ENCODE measurements around the gene NME4.

DNA sequence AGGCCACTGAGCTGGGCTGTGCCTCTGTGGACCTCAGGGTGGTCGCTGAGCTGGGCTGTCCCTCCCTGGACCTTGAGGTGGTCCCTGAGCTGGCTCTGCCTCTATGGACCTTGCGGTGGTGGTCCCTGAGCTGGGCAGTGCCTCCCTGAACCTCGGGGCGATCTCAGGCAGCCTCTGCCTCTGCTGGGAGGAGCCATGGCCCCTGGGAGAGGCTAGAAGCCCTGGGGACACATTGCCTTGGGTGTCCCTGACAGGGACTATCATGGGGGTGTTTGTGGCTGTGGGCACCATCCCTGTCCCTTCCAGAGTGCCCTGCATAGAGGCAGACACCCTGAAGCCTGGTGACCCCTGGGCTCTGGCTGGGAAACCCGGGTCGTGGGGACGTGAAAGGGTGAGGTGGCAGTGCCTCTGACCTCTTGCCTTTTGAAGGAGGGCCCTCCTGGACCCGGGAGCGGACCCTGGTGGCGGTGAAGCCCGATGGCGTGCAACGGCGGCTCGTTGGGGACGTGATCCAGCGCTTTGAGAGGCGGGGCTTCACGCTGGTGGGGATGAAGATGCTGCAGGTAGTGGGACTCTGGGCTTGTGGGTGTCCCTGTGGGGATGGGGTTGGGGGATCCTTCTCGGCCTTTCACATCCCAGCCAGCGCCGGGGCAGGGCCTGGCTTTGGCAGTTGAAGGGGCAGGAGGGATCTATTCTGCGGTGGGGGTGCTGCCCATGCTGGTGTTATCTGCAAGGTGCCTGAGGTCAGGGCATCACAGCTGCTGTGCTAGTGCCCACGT is 1.8 kb downstream of the NME4 start:
- TF ChIP-seq POLR2A (IDR thresholded peaks at IDR 0.05) = no peak
- TF ChIP-seq, protein P1, sequence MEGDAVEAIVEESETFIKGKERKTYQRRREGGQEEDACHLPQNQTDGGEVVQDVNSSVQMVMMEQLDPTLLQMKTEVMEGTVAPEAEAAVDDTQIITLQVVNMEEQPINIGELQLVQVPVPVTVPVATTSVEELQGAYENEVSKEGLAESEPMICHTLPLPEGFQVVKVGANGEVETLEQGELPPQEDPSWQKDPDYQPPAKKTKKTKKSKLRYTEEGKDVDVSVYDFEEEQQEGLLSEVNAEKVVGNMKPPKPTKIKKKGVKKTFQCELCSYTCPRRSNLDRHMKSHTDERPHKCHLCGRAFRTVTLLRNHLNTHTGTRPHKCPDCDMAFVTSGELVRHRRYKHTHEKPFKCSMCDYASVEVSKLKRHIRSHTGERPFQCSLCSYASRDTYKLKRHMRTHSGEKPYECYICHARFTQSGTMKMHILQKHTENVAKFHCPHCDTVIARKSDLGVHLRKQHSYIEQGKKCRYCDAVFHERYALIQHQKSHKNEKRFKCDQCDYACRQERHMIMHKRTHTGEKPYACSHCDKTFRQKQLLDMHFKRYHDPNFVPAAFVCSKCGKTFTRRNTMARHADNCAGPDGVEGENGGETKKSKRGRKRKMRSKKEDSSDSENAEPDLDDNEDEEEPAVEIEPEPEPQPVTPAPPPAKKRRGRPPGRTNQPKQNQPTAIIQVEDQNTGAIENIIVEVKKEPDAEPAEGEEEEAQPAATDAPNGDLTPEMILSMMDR (IDR thresholded peaks at IDR 0.05) = no peak

All from lower leg skin (tissue), 3 donors.